ENCODE data around the gene EML5. TPM values are rescaled to one million over a fixed set of nuclear protein-coding genes. Genes with fewer than 3 reads are reported as not detected.
A peak's percentile ranks its signal among the peaks of the same experiment; 100 is the strongest.

Gene EML5
- total RNA-seq, 1 donor from 2014 or later, result under 0.01 TPM

- no peak for DNase-seq (ENCODE audit: low read depth in 2 of 2)
Measured at GRCh38 chr14:88727057-88727456, 65.7 kb downstream of the EML5 start.

GRCh38 chr14:88710709-88711108, 82.0 kb downstream of the EML5 start:
- DNase-seq (ENCODE audit: low read depth in 2 of 2), result no peak

DNA sequence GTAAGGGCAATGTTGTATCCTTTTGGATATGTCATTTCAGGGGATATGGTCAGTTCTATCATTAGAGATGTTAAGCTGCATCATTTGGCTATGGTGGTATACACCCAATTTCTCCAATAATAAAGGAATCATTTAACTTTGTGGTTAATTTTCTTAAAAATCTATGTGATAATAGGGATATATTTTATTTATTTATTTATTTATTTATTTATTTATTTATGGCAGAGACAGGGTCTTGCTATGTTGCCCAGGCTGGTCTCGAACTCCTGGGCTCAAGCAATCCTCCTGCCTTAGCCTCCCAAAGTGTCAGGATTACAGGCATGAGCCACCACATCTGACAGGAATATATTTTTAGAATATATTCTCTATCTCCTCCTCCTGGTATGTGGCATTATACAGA, 85.7 kb downstream of the EML5 start:
- no peak for DNase-seq (ENCODE audit: low read depth in 2 of 2)

DNA sequence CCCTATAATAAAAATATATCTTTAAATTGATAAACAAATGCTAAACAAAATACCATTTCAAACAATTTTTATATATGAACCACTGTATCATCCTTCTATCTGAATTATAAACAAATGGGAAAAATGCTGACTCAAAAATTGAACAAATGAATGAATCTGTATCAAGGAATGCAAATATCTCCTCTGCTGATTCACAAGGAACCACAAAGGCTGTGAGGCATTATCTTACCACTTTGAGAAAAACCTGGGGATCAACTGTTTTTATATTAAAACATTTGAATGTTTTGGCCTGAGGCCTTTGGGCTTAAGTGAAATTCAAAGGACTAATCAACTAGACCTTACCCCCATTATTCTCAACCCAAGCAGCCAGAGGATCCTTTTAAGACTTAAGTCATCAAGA, 86.3 kb downstream of the EML5 start:
- DNase-seq (ENCODE audit: low read depth in 2 of 2), result no peak

GRCh38 chr14:88698651-88699050, 94.1 kb downstream of the EML5 start:
- no peak for DNase-seq (ENCODE audit: low read depth in 2 of 2)

DNA sequence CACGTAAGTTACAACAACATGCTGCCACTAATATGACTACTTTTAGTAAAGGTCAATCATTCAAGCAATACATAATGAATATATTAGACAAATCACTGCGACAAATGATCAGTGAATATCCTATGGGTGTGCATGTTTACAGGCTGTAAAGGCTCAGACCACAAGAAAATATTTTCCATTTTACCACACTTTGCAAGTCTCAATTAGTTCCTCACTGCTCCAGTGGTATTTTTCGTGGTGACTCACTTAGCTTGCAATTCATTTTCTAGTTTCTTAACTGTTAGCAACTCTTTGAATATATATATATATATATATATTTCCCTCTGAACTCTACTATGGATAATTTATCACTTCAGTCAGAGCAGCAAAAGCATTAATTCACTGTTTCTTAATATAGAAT, 96.9 kb downstream of the EML5 start:
- DNase-seq (ENCODE audit: low read depth in 2 of 2), result no peak

- DNase-seq (ENCODE audit: low read depth in 2 of 2), result no peak
Measured at GRCh38 chr14:88688386-88688785, 104.4 kb downstream of the EML5 start.

DNA sequence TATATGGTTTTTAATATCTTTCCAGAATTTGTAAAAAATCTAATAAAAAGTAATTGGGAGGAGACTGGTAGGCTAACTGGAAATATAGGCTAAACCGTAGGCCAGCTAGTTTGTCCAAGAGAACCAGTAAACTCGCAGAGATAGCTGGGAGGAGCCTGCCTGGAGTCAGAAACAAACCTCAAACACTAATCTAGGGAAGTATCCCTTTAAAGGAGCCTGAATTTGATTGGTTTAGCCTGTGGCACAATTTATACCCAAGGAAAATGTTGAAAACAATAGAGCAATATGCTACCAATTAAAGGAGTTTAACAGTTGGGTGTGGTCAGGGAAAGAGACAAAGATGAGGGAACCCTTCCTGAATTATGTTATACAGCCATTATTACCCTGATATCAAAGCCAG, 109.6 kb downstream of the EML5 start:
- DNase-seq (ENCODE audit: low read depth in 2 of 2), result no peak

- no peak for DNase-seq (ENCODE audit: low read depth in 2 of 2)
Measured at GRCh38 chr14:88682495-88683114, 110.1 kb downstream of the EML5 start.

GRCh38 chr14:88681755-88682494, 110.8 kb downstream of the EML5 start:
- DNase-seq (ENCODE audit: low read depth in 2 of 2), result no peak

DNA sequence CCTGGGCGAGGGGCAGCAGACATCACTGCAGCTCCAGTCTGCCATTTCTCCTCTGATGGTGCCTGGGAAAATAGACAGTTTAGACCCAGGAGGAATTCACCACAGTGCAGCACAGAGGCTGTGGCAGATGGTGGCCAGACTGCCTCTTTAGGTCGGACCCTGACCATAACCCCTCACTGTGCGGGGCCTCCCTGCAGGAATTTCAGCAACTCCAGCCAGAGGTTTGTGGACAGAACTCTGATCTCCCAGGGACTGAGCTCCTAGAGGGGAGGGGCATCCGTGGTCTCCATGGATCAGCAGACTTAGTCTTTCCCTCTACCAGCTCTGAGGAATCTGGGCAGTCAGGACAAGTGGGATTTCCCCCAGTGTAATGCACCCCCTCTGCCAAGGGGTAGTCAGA, 123.4 kb downstream of the EML5 start:
- DNase-seq (ENCODE audit: low read depth in 2 of 2), result no peak

DNA sequence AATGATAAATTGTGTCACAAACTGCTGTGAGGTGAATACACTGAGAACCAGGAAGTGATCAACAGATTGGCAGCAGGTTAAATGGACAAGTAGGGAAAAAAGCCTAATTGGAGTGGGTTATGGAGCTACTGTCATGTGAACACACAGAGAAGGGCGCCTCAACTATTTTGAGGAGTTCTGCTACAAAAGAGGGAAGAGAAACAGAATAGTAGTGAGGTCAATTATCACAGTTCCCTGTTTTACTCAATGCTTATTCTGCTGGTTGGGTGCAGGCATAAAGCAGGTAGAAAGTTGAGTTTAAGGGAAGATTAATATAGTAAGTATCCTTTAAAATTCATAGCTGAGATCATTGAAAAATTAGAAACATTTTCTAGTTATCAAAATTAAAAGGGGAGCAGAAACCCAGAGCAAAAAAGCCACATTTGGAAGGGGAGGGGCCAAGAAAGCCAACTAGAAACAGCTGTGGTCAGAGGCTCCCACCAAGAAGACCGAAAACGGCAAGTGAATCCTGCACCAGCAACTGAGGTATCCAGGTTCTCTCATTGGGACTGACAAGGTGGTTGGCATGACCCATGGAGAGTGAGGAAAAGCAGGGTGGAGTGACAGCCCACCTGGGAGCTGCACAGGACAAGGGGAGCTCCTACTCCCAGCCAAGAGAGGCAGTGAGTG, 124.2 kb downstream of the EML5 start:
- DNase-seq (ENCODE audit: low read depth in 2 of 2), result no peak

- peak; percentile 77 to 84 for DNase-seq (ENCODE audit: low read depth in 2 of 2)
Measured at GRCh38 chr14:88667555-88668273, 125.0 kb downstream of the EML5 start.

DNA sequence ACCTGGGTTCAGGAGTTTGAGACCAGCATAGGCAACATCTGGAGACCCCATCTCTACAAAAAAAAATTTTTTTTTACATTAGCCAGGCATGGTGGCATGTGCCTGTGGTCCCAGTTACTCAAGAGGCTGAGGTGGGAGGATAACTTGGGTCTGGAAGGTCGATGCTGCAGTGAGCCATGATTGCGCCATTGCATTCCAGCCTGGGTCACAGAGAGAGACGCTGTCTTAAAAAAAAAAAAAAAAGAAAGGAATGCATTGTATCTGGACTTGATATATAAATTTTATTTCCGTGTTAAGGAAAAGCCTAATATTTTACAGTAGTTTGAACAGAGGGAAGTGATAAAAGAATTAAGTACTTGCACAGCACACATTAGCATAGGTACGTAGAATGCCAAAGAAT, 132.7 kb downstream of the EML5 start:
- DNase-seq (ENCODE audit: low read depth in 2 of 2), result no peak

GRCh38 chr14:88639221-88639620, 153.5 kb downstream of the EML5 start:
- DNase-seq (ENCODE audit: low read depth in 2 of 2), result no peak

GRCh38 chr14:88632512-88632911, 160.2 kb downstream of the EML5 start:
- no peak for DNase-seq (ENCODE audit: low read depth in 2 of 2)

GRCh38 chr14:88631091-88631490, 161.7 kb downstream of the EML5 start:
- no peak for DNase-seq (ENCODE audit: low read depth in 2 of 2)

- peak in 1 of 2 donors; percentile 34 for DNase-seq (ENCODE audit: low read depth in 2 of 2)
Measured at GRCh38 chr14:88630565-88630964, 162.2 kb downstream of the EML5 start.

DNA sequence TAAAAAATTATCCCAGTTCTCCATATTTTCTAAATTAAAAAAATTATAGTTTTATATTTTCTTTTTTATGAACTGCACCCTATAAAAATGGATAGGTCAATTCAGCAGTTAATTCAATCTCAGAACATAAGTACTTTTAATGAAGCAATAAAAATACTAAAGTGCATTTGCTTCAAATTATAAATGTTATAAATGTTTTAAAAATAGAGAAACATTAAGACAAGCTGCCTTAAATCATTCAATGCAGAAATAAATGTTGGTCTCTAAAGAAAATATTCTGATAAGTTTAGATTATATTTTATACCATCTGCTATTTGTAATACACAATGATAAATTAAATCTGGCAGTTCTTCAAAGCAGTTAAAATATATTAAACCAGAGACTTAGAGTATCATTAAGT, 164.3 kb downstream of the EML5 start:
- DNase-seq (ENCODE audit: low read depth in 2 of 2), result no peak

DNA sequence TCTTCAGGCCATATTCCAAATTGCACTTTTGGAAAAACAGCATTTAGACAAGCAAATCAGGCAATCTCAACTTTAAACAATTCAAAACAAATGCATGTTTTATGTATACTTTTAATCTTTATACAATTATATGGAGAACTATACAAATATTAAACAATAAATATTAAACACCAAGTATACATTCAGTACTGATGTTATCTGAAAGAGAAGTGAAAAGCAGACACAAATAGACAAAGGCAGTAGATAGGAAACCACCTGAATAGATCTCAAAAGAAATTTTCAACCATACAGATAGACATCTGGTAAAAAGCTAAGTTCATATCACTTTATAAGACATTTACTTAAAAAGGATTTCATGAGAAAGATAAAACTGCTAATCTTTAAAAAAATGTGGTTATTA, 164.7 kb downstream of the EML5 start:
- DNase-seq (ENCODE audit: low read depth in 2 of 2), result no peak

DNA sequence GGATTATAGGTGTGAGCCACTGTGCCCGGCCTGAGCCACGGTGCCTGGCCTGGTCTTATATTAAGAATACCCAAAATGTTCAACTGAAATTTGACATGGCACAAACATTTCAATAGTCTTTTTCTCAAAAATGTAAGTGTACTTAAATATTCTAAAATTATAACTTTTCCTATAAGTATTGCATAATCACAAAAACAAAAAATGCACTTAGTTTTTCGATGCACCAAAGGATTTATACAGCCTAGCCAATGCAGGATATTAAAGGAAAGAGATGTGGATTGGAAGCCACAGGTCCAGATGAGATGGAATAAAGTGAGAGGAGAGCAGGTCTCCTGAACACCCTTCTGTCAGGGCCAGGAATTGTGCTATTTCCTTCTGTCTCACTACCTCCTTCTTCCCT, 167.1 kb downstream of the EML5 start:
- no peak for DNase-seq (ENCODE audit: low read depth in 2 of 2)

DNA sequence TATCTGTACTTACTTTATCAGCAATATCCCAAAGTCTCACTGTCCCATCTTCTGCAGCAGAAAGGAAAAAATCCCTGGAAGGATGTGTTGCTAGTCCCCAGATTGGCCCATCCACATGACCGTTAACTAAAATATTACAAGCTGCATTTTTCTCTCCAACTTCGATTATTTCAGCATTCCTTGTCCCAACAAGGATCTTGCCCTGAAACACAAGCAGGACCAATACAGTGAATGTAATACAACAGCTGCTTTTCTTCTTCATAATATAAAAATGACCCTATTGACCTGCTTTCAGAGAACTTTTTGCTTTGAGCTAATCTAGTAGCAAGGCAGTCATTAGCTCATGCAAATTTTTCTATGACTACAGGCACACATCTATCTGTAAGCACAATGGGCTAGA, 171.7 kb downstream of the EML5 start:
- no peak for DNase-seq (ENCODE audit: low read depth in 2 of 2)
